DOHH2 (cell line): ENCODE results near the gene ITPR2.

Source experiments
- CTCF ChIP-seq: fragments of 200-600 bp; sonication (generic); IDR thresholded peaks from one replicate; pipeline ENCODE4 v1.5.1; 2014; ENCODE audit warnings: antibody characterized with exemption, mild to moderate bottlenecking, low read depth, low read length; ENCODE audit not compliant: poor library complexity, severe bottlenecking
- EZH2phosphoT487 ChIP-seq: fragments of 200-600 bp; sonication (generic); IDR thresholded peaks from 2 replicates; pipeline ENCODE4 v1.6.1; 2017; ENCODE audit warnings: borderline replicate concordance, mild to moderate bottlenecking, antibody characterized with exemption, low read length, moderate library complexity, mixed read lengths

DNA sequence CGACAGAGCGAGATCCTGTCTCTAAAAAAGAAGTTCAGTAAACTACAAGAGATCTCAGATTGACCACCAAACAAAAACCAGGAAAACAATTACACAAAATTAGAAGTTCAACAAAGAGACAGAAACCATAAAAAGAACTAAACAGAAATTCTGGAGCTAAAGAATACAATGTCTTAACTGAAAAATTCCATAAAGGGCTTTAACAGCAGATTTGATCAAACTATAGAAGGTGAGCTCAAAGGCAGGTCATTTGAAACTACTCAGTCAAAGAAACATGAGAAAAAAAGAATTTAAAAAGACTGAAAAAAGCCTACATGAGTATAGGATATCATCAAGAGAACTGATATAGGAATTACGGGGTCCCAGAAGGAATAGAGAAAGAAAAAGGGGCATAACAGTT, 71.2 kb downstream of the ITPR2 start:
- TF ChIP-seq CTCF (no peak), EZH2phosphoT487 (no peak)
